ENCODE measurements around the gene PRODH. TPM values are rescaled to one million over a fixed set of nuclear protein-coding genes. Genes with fewer than 3 reads are reported as not detected.
A peak's percentile ranks its signal among the peaks of the same experiment; 100 is the strongest.
"Not testable (repeated sequence)": the region's sequence is repeated elsewhere in the genome, so short reads cannot be mapped to it uniquely, and the experiment has no call there.

The PRODH gene
- total RNA-seq, 2 experiments from 2014 or later, result not detected

GRCh38 chr22:18956956-18957355 lies 20.9 kb upstream of the PRODH start:
- ATAC-seq (ENCODE audit: poor library complexity); H3K27me3 Mint-ChIP-seq; H3K9me3 ChIP-seq (ENCODE audit: control insufficient read depth in 1 of 2, insufficient read depth in 1 of 2, low read length in 2 of 2); intact Hi-C loops (cut with DNase I, micrococcal nuclease); H3K27ac ChIP-seq (ENCODE audit: low read depth in 1 of 2, low read length in 2 of 2); H3K36me3 Mint-ChIP-seq (ENCODE audit: low read depth); H3K4me1 ChIP-seq (ENCODE audit: insufficient read depth, low read length); H3K9me3 Mint-ChIP-seq; DNase-seq; POLR2A ChIA-PET; H3K4me1 Mint-ChIP-seq (ENCODE audit: low read depth); H3K4me3 ChIP-seq (ENCODE audit: low read length); H3K27ac Mint-ChIP-seq; H3K36me3 ChIP-seq (ENCODE audit: insufficient read depth, low read length); H3K27me3 ChIP-seq (ENCODE audit: control insufficient read depth in 1 of 2, insufficient read depth in 2 of 2, low read length in 2 of 2); CTCF ChIA-PET; H3K4me3 Mint-ChIP-seq: not testable (repeated sequence)

DNA sequence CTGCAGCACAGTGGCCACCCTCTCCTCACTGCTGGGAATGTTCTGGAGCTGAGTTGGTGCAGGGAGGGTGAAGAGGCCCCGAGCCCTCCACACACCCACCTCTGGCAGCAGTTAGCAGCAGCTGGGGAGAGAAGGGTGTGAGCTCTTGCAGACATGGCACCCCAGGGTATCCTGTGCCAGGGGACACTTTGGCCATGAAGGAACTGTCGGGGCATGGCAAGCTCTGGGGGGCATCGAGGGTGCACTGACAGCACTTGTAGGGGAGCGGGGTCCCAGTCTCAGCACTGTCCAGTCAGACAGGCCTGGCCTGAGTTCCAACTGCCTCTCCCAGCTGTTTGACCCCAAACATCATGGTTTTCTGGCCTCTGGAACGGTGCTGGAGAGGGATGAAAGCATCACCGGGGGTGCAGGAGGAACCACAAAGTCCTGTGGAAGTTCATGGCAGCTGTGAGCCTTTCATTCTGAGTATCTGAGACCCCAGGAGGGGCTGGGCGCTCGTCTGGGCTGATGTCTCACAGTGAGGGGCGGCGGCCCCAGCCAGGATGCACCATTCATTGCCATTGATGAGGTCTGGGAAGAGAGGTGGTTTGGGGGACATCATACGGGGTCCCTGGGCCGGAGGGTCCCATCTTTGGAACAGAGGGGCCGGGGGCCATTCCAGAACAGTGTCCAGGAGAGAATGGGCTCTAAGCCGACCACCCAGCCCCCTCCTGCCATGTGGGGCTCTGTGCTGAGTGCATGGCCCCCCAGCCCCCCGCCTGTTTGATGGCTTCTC lies 20.2 kb upstream of the PRODH start:
- not testable (repeated sequence) for H3K27ac Mint-ChIP-seq

DNA sequence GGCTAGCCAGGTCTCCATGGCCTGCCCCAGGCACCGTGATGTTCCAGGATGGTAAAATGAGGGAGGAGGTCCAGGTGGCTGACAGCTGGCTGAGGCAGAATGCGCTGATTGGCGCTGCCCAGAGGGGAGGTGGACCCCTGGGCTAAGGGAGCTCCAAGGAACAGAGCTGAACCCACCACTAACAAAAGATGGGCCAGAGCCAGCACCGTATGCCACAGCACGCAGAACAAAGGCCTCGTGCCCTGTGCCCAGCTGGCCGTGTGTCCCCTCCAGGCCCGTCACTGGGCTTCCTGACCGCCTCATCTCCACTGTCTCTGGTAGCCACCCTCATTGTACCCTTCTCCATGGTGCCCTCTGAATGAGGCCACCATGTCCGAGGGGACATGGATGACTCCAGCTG lies 19.6 kb upstream of the PRODH start:
- no peaks in the 10 kb centered on the region for H3K4me1 Mint-ChIP-seq (ENCODE audit: low read depth)
- no peaks in the 10 kb centered on the region for H3K36me3 Mint-ChIP-seq (ENCODE audit: low read depth)
- Histone ChIP-seq H3K27ac (ENCODE audit: low read depth in 1 of 2, low read length in 2 of 2) (no peak overlapping the region), H3K4me3 (ENCODE audit: low read length) (no peak overlapping the region), H3K36me3 (ENCODE audit: insufficient read depth, low read length) (no peaks in the 10 kb centered on the region), H3K9me3 (ENCODE audit: control insufficient read depth in 1 of 2, insufficient read depth in 1 of 2, low read length in 2 of 2) (no peaks in the 10 kb centered on the region), H3K27me3 (ENCODE audit: control insufficient read depth in 1 of 2, insufficient read depth in 2 of 2, low read length in 2 of 2) (no peaks in the 10 kb centered on the region), H3K4me1 (ENCODE audit: insufficient read depth, low read length) (no peaks in the 10 kb centered on the region)
- no peak overlapping the region for H3K27ac Mint-ChIP-seq
- peak in 1 of 14 experiments; percentile 28 for DNase-seq
- no peaks in the 10 kb centered on the region for H3K27me3 Mint-ChIP-seq
- ChIA-PET CTCF (no interaction called here), POLR2A (no interaction called here)
- H3K9me3 Mint-ChIP-seq, result no peaks in the 10 kb centered on the region
- intact Hi-C loops (cut with DNase I, micrococcal nuclease), result no loop called here
- H3K4me3 Mint-ChIP-seq, result no peak overlapping the region
- no peak for ATAC-seq (ENCODE audit: poor library complexity)
- TF ChIP-seq, protein P1, sequence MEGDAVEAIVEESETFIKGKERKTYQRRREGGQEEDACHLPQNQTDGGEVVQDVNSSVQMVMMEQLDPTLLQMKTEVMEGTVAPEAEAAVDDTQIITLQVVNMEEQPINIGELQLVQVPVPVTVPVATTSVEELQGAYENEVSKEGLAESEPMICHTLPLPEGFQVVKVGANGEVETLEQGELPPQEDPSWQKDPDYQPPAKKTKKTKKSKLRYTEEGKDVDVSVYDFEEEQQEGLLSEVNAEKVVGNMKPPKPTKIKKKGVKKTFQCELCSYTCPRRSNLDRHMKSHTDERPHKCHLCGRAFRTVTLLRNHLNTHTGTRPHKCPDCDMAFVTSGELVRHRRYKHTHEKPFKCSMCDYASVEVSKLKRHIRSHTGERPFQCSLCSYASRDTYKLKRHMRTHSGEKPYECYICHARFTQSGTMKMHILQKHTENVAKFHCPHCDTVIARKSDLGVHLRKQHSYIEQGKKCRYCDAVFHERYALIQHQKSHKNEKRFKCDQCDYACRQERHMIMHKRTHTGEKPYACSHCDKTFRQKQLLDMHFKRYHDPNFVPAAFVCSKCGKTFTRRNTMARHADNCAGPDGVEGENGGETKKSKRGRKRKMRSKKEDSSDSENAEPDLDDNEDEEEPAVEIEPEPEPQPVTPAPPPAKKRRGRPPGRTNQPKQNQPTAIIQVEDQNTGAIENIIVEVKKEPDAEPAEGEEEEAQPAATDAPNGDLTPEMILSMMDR (IDR thresholded peaks at IDR 0.05), result no peak

More for the DNA sequence above, 20.2 kb upstream of the PRODH start:
- H3K4me1 ChIP-seq (ENCODE audit: insufficient read depth, low read length); intact Hi-C loops (cut with DNase I, micrococcal nuclease); H3K4me3 Mint-ChIP-seq; H3K4me1 Mint-ChIP-seq (ENCODE audit: low read depth); CTCF ChIA-PET; H3K27me3 ChIP-seq (ENCODE audit: control insufficient read depth in 1 of 2, insufficient read depth in 2 of 2, low read length in 2 of 2); DNase-seq; POLR2A ChIA-PET; ATAC-seq (ENCODE audit: poor library complexity); H3K27me3 Mint-ChIP-seq; H3K36me3 Mint-ChIP-seq (ENCODE audit: low read depth); H3K9me3 Mint-ChIP-seq; H3K4me3 ChIP-seq (ENCODE audit: low read length); H3K9me3 ChIP-seq (ENCODE audit: control insufficient read depth in 1 of 2, insufficient read depth in 1 of 2, low read length in 2 of 2); H3K27ac ChIP-seq (ENCODE audit: low read depth in 1 of 2, low read length in 2 of 2); H3K36me3 ChIP-seq (ENCODE audit: insufficient read depth, low read length): not testable (repeated sequence)

- no peaks in the 10 kb centered on the region for H3K36me3 Mint-ChIP-seq (ENCODE audit: low read depth)
- intact Hi-C loops (cut with DNase I, micrococcal nuclease), result no loop called here
- Histone ChIP-seq H3K9me3 (ENCODE audit: control insufficient read depth in 1 of 2, insufficient read depth in 1 of 2, low read length in 2 of 2) (no peaks in the 10 kb centered on the region), H3K4me3 (ENCODE audit: low read length) (no peak overlapping the region), H3K4me1 (ENCODE audit: insufficient read depth, low read length) (no peaks in the 10 kb centered on the region), H3K36me3 (ENCODE audit: insufficient read depth, low read length) (no peaks in the 10 kb centered on the region), H3K27me3 (ENCODE audit: control insufficient read depth in 1 of 2, insufficient read depth in 2 of 2, low read length in 2 of 2) (no peaks in the 10 kb centered on the region), H3K27ac (ENCODE audit: low read depth in 1 of 2, low read length in 2 of 2) (no peak overlapping the region)
- H3K4me1 Mint-ChIP-seq (ENCODE audit: low read depth), result no peaks in the 10 kb centered on the region
- no peak overlapping the region for H3K27ac Mint-ChIP-seq
- H3K4me3 Mint-ChIP-seq, result no peak overlapping the region
- no peaks in the 10 kb centered on the region for H3K9me3 Mint-ChIP-seq
- ATAC-seq (ENCODE audit: poor library complexity) (no peak), DNase-seq (peak in 1 of 14 experiments; percentile 31)
- TF ChIP-seq, protein P1 (IDR thresholded peaks at IDR 0.05), result no peak
- H3K27me3 Mint-ChIP-seq, result no peaks in the 10 kb centered on the region
- ChIA-PET POLR2A (no interaction called here), CTCF (no interaction called here)
Measured at GRCh38 chr22:18954990-18955571, 19.0 kb upstream of the PRODH start.

Measured in CD4-positive, alpha-beta T cell (primary cell).